Mononuclear cell (primary cell): ENCODE measurements around the gene GXYLT1. TPM values are rescaled to one million over a fixed set of nuclear protein-coding genes. Genes with fewer than 3 reads are reported as not detected.
"Not testable (repeated sequence)": the region's sequence is repeated elsewhere in the genome, so short reads cannot be mapped to it uniquely, and the experiment has no call there.

ENCODE experiments used
- H3K27me3 ChIP-seq: 2 replicates; pipeline ENCODE4 v1.6.0; 2011; ENCODE audit warnings: low read length, control low read depth; ENCODE audit not compliant: insufficient read depth
- H3K4me1 ChIP-seq: 2 replicates; pipeline ENCODE4 v1.5.1; 2011; ENCODE audit warnings: mild to moderate bottlenecking, low read length, control low read depth; ENCODE audit not compliant: insufficient read depth
- H3K4me3 ChIP-seq: 2 replicates; pipeline ENCODE4 v1.5.1; 2011; ENCODE audit warnings: mild to moderate bottlenecking, low read length, moderate library complexity
- H3K9me3 ChIP-seq: 2 replicates; pipeline ENCODE4 v1.5.1; 2011; ENCODE audit warnings: low read depth, mild to moderate bottlenecking, control low read depth, low read length
- total RNA-seq: library from RNA; depleted of rRNA; stranded (reverse); fragments of >200 nt; gene quantifications from one replicate; pipeline ENCODE4 v1.2.3, GENCODE V29; 2012

GXYLT1 gene
- total RNA-seq = 6.5 TPM

- no peaks in the 10 kb centered on the region for H3K9me3 ChIP-seq
- peak within 1 kb of the TSS; percentile 69 for H3K4me3 ChIP-seq
- H3K27me3 ChIP-seq = no peaks in the 10 kb centered on the region
- peaks cover 27% of the 10 kb centered on the region for H3K4me1 ChIP-seq
Observed at GRCh38 chr12:42144408-42145196, at the start of gene GXYLT1. GXYLT1 (minus strand) TSS chr12:42144874; CDS start chr12:42144646, 228 bp downstream.

GRCh38 chr12:42192686-42193085, 48.0 kb upstream of the GXYLT1 start:
- H3K9me3 ChIP-seq = no peaks in the 10 kb centered on the region
- no peaks in the 10 kb centered on the region for H3K4me1 ChIP-seq
- no peaks in the 10 kb centered on the region for H3K27me3 ChIP-seq
- H3K4me3 ChIP-seq = no peak overlapping the region

DNA sequence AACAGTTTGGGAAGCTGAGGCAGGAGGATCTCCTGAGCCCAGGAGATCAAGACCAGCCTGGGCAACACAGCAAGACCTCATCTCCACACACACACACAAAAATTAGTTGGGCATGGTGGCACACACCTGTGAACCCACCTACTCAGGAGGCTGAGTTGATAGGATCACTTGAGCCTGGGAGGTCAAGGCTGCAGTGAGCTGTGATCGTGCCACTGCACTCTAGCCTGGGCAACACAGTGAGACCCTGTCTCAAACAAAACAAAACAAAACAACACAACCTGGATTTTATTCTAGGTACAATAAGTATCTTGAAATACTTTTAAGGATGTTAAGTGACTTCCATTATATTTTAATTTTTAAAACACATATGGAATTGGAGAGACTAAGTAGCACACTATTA, 47.6 kb upstream of the GXYLT1 start:
- H3K4me3 ChIP-seq = no peak overlapping the region

DNA sequence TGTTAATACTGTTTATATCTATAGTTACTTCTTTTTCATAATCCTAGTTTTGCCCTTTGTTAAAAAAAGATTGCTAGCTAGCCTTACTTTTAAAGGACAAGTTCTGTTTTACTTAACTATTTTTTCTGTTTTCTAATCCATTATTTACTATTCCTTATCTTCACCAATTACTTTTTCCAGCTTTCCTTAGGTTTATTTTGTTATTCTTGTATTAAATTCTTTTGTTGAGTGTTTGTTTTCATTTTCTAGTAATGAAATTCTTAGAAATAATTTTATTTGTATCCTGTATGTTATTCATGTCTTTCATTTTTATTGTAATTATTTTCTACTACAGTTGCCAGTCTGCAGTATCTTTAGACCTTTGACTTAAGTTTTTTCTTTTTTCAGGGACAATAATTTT, 45.7 kb upstream of the GXYLT1 start:
- peaks cover 9% of the 10 kb centered on the region for H3K4me1 ChIP-seq
- no peaks in the 10 kb centered on the region for H3K9me3 ChIP-seq
- no peak overlapping the region for H3K4me3 ChIP-seq
- H3K27me3 ChIP-seq = no peaks in the 10 kb centered on the region

More for the DNA sequence above, 47.6 kb upstream of the GXYLT1 start:
- Histone ChIP-seq H3K9me3 (no peaks in the 10 kb centered on the region), H3K27me3 (no peaks in the 10 kb centered on the region), H3K4me1 (no peaks in the 10 kb centered on the region)

- not testable (repeated sequence) for H3K4me1 ChIP-seq, H3K9me3 ChIP-seq, H3K27me3 ChIP-seq, H3K4me3 ChIP-seq
Observed at GRCh38 chr12:42188275-42188674, 43.6 kb upstream of the GXYLT1 start.

DNA sequence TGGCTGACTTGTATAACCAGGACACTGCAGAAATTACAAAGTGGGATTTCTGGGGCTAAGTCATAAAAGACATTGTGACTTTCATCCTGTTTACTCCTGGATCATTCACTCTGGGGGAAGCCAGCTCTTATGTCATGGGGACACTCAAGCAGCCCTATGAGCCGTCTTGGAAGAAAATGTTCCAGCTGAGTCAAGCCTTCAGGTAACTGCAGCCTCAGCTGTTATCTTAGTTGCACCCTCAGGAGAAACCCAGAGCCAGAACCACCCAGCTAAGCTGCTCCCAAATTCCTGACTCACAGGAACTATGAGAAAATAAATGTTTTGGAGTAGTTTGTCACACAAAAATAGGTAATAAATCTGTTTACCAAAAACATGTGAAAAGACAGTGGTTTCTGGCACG, 43.1 kb upstream of the GXYLT1 start:
- Histone ChIP-seq H3K27me3 (no peaks in the 10 kb centered on the region), H3K4me1 (peaks cover 9% of the 10 kb centered on the region), H3K9me3 (no peaks in the 10 kb centered on the region), H3K4me3 (no peak overlapping the region)

GRCh38 chr12:42186793-42187192, 42.1 kb upstream of the GXYLT1 start:
- Histone ChIP-seq H3K4me3 (no peak overlapping the region), H3K27me3 (no peaks in the 10 kb centered on the region), H3K4me1 (peaks cover 9% of the 10 kb centered on the region), H3K9me3 (no peaks in the 10 kb centered on the region)

DNA sequence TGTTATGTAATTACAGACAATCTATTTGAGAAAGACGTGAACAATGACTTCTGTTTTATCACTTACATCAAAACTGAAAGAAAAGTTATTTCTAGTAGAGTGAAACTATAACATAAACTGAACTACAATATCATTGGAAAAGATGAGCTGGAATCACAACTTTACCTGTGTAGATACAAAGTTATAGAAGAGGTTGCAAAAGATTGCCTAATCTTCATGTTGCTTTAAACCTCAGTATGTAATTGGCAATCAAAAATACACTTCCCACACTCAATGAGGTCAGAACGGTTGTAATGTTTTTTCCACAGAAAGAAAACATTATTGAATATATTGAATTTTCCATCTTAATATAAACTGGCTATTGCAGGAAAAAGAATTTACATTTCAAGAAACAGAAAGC, 37.7 kb upstream of the GXYLT1 start:
- Histone ChIP-seq H3K4me1 (peaks cover 11% of the 10 kb centered on the region), H3K27me3 (no peaks in the 10 kb centered on the region), H3K9me3 (no peaks in the 10 kb centered on the region), H3K4me3 (no peak overlapping the region)

DNA sequence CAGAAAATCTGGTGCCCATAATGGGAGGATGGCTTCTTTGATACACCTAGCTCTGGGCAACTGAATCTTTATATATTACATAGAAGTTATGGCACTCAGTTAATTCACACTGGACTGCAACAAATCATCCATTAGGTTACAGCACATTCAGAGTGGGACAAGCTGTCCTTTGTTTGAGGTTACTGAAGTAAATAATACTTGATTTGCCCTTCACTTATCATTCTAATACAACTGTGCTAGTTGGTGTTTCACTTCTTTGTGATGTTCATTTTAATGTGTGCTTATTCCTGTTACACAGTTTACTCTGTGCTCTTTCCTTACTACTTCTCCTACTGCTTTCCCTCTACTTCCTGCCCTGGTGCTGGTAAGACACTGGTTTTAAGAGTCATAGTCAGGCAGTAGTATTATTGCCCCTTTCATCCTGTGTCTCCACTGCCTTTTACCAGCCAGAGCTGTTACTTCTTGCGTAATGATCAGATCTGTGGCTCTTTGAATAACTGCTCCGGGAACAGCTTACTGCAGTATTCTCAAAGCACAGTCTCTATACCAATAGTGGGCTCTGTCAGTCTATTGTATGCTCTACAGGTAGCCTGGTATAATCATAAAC, 36.4 kb upstream of the GXYLT1 start:
- Histone ChIP-seq H3K9me3 (no peaks in the 10 kb centered on the region), H3K4me1 (peaks cover 3% of the 10 kb centered on the region), H3K4me3 (no peak overlapping the region), H3K27me3 (no peaks in the 10 kb centered on the region)

- Histone ChIP-seq H3K4me1 (peaks cover 9% of the 10 kb centered on the region), H3K27me3 (no peaks in the 10 kb centered on the region), H3K9me3 (no peaks in the 10 kb centered on the region), H3K4me3 (no peak overlapping the region)
Observed at GRCh38 chr12:42178101-42178500, 33.4 kb upstream of the GXYLT1 start.

- Histone ChIP-seq H3K4me3 (no peak overlapping the region), H3K9me3 (no peaks in the 10 kb centered on the region), H3K27me3 (no peaks in the 10 kb centered on the region), H3K4me1 (peaks cover 12% of the 10 kb centered on the region)
Observed at GRCh38 chr12:42174978-42175377, 30.3 kb upstream of the GXYLT1 start.

GRCh38 chr12:42173961-42174521, 29.4 kb upstream of the GXYLT1 start:
- no peaks in the 10 kb centered on the region for H3K27me3 ChIP-seq
- H3K4me1 ChIP-seq = peaks cover 12% of the 10 kb centered on the region
- H3K9me3 ChIP-seq = no peaks in the 10 kb centered on the region
- H3K4me3 ChIP-seq = no peak overlapping the region

DNA sequence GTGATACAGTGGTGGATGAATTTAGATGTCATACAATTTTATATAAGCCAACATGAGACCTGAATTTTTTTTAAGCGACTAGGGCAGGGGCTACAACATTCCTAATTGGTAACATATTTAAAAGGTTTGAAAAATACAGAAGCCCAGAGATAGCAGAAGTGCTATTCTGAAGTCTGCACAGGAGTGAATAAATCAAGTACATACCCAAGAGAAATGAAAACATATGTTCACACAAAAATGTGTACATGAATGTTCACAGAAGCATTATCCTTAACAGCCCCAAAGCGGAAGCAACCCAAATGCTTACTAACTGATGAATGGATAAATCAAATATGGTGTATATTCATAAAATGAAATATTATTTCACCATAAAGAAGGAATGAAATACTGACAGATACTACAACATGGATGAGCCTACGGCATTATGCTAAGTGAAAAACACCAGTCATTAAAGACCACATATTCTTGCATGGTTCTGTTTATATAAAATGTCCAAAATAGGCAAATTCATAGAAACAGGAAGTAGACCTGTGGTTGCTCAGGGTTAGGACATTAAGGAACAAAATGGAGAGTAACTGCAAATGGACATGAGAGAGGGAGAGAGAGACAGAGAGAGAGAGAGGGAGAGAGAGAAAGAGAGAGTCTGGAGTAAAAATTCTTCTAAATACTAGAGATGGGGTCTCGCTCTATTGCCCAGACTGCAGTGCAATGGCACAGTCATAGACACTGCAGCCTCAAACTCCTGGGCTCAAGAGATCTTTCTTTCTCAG, 28.0 kb upstream of the GXYLT1 start:
- Histone ChIP-seq H3K4me1 (peaks cover 12% of the 10 kb centered on the region), H3K27me3 (no peaks in the 10 kb centered on the region), H3K9me3 (no peaks in the 10 kb centered on the region), H3K4me3 (no peak overlapping the region)

DNA sequence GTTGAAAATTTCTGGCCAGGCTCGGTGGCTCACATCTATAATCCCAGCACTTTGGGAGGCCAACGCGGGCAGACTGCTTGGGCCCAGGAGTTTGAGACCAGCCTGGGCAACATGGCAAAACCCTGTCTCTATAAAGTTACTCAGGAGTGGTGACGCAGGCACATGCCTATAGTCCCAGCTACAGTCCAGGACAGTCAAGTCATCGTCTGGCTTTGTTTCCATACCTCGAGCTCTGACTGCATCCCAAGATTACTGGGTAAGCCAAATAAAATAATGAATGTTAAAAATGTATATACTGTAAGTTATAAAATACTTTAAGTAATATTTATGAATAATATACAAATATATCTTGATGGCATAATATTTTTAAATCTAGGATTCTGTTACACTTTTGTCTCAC, 23.0 kb upstream of the GXYLT1 start:
- H3K4me1 ChIP-seq = peaks cover 1% of the 10 kb centered on the region
- H3K4me3 ChIP-seq = no peak overlapping the region
- no peaks in the 10 kb centered on the region for H3K27me3 ChIP-seq
- no peaks in the 10 kb centered on the region for H3K9me3 ChIP-seq

DNA sequence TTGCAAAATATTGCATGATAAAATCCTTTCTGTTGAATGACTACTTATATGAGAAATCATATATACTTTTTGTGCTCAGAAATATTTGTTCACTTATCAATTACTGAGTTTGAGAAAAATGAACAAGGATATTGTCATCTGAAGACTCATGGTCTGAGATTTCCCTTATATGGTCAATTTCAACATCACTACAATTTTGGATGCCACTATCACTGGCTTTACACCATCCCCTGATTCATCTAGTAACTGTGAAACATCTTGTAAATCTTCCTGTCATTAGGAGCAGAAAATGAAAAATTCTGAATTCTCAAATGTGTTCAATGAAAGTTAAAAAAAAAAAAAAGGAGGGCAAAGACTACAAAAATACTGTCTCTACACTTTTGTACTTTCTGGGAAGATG, 21.8 kb upstream of the GXYLT1 start:
- Histone ChIP-seq H3K4me1 (no peaks in the 10 kb centered on the region), H3K9me3 (no peaks in the 10 kb centered on the region), H3K4me3 (no peak overlapping the region)

More for the DNA sequence above, 21.8 kb upstream of the GXYLT1 start:
- H3K27me3 ChIP-seq = no peaks in the 10 kb centered on the region
